Activated CD8-positive, alpha-beta memory T cell treated with anti-CD3 and anti-CD28 coated beads, Interleukin-2, amount 50 U/mL, for 1 hour (primary cell): ENCODE measurements around the gene DHRS3.

Experiments
- DNase-seq: peaks from one replicate; pipeline ENCODE4 v3.0.0-alpha.2; 2020; ENCODE audit errors: extremely low read depth

Gene DHRS3

GRCh38 chr1:12617511-12617900 is 504 bp downstream of the DHRS3 start:
- DNase-seq, result peak; percentile 41

DNA sequence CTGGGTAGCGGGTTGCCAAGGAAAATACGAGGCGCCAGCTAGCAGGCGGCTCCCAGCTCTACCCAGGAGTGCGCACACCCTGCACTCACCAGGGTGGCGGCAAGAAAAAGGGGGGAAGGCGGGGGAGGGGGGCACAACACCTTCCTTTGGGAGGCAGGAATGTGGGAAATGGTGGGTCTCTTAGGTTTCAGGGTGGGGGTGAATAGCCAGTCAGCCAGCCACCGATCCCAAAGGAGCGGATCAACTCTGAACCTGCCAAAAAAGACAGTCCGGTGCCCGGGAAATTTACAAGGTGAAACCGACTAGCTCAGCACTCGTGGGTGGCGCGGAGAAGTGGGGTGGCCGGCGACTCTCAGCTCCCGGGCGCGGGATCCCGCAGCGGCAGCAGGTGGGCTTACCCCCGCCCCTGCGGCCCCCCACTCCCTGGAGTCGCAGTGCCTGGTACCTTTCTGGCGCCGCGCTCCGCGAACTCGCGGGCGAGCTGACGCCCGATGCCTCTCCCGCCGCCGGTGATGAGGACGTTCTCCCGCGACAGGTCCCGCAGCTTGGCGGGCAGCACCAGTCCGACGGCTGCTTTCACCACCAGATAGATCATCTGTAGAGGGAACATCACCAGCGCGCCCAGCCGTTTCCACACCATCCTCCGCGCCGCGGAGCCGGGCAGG is 1.2 kb downstream of the DHRS3 start:
- DNase-seq, result no peak

- no peak for DNase-seq
These were observed 1.9 kb downstream of the DHRS3 start for GRCh38 chr1:12615865-12616708.

GRCh38 chr1:12615159-12615864 is 2.7 kb downstream of the DHRS3 start:
- DNase-seq, result no peak

GRCh38 chr1:12614402-12615158 is 3.4 kb downstream of the DHRS3 start:
- no peak for DNase-seq

GRCh38 chr1:12613180-12613579 is 4.8 kb downstream of the DHRS3 start:
- DNase-seq, result no peak

DNA sequence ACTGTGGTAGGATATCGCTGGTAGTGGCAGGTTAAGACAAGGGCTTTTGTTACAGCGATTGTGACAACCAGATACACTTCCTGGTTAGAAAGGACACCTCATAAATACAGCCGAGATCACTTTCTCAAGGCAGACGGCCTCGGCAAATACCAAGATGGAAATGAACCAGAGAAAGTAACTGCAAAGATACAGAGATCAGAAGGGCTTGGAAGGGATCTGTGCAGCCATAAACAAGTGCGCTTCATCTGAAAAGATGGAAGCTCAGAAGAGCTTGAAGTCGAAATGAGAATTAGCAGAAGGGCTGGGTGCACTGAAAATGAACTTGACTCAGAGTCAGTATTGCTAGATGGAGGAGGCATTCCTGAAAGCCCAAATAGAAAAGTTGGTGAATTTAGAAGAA is 7.1 kb downstream of the DHRS3 start:
- no peak for DNase-seq

DNA sequence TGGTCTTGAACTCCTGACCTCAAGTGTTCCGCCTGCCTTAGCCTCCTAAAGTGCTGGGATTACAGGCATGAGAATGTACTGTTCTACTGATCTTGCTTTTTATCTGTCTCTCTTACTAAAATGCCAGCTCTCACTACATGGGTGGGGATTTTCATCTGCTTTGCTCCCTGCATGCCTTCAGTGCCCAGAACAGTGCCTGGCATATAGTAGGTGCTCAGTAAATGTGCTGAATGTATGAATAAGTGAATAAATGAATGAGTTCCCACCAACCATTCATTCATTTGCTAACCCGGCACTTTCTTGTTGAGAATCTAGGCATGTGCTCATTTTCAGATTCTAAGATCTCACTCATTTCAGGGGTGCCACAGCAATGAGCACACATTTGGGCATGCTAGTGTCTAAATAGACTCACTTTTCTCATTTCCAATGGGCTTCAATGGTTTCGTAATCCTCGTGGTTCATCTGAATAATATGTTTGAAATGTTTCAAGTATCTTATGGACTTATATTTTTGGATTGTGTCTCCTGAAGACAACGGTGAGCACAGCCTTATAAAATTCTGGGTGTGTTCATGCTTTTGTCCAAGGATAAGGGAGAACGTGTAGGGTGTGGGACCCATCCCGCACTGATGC is 7.6 kb downstream of the DHRS3 start:
- DNase-seq, result no peak

- DNase-seq, result no peak
These were observed 8.5 kb downstream of the DHRS3 start for GRCh38 chr1:12609469-12610003.

DNA sequence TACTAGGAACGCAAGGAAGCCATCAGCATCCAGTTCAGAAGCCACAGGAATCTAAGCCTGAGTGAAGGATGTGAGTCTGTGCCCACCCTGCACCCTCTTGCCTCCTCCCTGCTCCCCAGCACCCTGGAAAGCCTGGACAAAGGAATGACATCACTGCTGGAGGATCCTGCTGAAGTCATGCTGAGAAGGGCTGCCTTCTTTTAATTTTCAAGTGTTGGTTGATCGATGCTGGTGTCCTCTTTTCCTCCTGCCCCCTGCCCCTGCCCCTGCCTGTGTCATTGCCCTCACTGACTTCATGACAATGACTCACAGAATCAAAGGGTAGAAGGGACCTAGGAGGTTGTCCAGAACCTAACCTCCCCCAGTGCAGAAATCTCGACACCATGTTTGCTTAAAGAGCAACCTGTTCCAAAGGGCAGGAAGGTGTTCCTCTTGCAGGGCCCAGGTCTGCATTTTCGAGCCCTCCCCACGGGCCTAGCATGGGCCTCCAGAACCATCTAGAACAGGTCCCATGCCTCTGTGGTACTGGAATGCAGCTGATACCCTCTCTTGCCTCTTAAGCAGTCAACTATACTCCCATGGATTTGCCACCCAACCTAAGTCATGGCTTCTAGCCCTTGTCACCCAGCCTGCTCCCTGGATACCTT is 9.6 kb downstream of the DHRS3 start:
- DNase-seq, result no peak

GRCh38 chr1:12607263-12607662 is 10.7 kb downstream of the DHRS3 start:
- no peak for DNase-seq

DNA sequence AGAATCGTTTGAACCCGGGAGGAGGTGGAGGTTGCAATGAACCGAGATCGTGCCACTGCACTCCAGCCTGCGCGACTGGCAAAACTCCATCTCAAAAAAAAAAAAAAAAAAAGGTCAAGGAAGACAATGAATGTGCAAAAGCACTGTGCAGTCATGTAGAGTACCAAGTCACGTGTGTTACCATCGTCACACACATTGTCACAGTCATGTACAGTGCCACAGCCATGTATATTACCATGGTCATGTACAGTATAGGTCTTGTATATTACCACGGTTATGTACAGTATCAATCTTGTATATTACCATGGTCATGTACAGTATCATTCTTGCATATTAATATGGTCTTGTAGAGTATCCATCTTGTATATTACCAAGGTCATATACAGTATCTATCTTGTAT is 13.0 kb downstream of the DHRS3 start:
- no peak for DNase-seq

DNA sequence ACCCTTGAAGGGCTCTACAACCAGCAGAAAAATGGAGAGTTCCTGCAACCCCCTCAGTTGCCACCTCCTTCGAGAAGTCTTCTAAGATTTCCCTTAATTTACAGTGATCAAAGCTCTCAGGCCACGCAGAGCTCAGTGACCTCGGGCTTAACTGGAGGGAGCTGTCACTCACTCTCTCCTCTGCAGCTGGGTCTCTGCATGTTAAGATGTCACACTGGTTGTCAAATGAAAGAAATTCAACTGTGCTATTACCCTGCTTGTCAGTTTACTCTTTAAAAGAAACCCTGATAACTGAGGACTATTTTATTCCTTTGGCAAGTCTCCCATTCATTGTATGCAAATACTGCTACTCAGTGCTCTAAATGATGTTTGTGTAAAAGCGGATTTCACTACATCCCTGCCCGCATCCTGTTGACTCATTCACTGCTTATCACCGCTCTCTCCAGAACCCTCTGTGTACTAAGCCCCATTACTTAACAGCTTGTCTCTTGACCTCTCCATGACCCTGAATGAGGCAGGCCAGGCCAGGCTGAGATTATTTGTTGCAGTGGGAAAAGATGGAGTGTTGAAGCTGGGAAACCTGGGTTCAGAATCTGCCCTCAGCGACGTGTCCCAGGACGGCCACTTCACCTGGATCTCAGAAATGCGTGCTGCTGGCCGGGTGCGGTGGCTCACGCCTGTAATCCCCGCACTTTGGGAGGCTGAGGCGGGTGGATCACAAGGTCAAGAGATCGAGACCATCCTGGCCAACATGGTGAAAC is 13.7 kb downstream of the DHRS3 start:
- DNase-seq, result peak; percentile 56

DNA sequence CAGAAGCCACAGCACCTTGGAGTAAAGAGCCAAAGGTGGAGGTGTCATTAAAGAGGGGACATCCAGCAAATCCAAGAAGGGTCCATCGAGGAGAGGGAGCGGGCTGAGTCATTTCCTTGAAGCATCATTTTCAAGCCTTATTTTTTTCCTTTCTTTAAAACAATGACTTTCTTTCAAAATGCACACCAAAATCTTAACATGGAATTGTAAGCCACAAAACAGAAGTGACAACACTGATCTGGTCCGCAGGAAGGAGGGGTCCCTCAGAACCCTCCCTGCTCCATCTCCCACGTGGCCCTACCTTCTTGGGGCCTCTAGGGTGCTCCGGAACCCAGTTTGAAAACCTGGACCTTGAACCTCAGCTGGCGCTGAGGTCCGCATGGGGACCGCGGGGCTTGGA is 14.8 kb downstream of the DHRS3 start:
- DNase-seq, result no peak

DNA sequence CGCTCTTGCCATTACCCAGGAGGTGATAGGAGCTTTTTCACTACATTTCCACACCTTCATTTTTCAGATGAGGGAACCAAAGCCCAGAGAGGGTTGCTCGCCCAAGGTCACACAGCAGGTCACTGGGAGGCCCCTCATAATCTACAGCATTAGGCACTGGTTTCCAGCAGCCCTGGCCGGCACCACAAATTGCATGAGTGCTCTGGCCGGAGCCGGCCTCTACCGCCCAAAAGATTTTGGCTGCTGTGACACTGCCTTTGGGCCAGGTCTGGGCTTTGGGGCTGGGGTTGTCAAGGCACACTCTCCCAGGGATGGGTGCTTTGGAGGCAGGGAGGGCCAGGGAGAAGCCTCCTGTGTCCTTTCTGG is 15.4 kb downstream of the DHRS3 start:
- DNase-seq, result no peak

DNA sequence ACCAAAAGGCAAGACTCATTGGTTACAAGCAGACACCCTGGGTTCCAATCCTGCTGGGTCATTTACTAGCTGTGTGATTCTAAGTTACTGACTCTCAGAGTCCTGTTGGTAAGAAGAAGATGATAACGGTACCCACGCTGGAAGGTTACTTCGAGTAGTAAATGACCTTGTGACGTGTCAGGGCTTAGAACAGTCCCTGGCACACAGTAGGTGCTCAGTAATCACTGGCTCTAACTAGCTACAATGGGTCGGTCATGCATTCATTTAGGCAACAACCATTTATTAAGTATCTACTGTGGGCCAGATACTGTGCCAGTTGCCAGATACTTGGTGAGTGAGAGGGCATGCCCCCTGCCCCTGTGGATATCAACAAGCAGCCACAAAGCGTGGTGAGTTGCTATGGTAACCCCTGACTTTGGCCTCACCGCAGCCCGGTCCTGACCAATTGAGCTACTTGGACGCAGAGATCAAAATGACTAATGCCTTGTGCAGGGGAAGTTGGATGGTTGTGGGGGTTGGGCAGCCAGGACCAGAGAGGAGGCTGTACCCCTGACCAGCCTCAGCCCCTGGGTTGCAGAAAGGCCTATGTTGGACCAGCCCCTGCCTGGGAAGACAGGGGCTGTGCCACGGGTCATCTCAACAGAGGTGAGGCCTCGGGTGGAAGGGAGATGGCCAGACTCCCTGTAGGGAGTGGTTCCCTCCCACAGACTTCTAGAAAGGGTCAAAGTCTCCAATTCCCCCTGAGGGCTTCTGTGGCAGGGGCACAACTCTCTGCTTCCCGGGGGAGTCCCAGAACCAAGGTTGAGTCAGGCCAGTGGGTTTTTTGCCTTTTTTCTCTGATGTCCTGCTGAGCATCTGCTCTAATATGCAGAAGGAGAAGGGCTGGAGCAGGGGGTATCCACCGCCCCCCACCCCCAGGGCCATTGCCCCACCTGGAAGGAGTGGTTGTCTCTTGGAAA is 16.0 kb downstream of the DHRS3 start:
- no peak for DNase-seq

- DNase-seq, result peak; percentile 38
These were observed 17.0 kb downstream of the DHRS3 start for GRCh38 chr1:12600880-12601633.

GRCh38 chr1:12600335-12600734 is 17.7 kb downstream of the DHRS3 start:
- DNase-seq, result no peak
